GM12878 (cell line): ENCODE results near the gene CYP27A1. TPM values are rescaled to one million over a fixed set of nuclear protein-coding genes. Genes with fewer than 3 reads are reported as not detected.

Source experiments
- ATAC-seq: fragments of 200-7000 bp; cut with Tn5 transposase; 3 replicates; pipeline ENCODE4 v1.9.1; 2020; ENCODE audit warnings: mild to moderate bottlenecking, moderate library complexity
- BruUV-seq: library from RNA; stranded (reverse); fragments of 400-500 nt; replicated peaks from 2 replicates; lab custom pipeline; 2021; lab: Mats Ljungman, UMichigan
- CTCF ChIA-PET: fragments of 300-600 bp; sonication (Branson Sonifier 250); formaldehyde crosslinking; extraction: SDS; loops from one replicate; lab custom pipeline; 2021; ENCODE audit warnings: inconsistent platforms; lab: Yijun Ruan, JAX
- POLR2A ChIA-PET: fragments of 350-600 bp; formaldehyde crosslinking; extraction: SDS; loops from one replicate; lab custom pipeline; 2021; ENCODE audit warnings: inconsistent platforms; lab: Charles Lee
- RAD21 ChIA-PET: fragments of 300-600 bp; sonication (Branson Sonifier 250); formaldehyde crosslinking; loops from one replicate; lab custom pipeline; 2023; ENCODE audit warnings: antibody characterized with exemption; ENCODE audit not compliant: unreplicated experiment; lab: Charles Lee
- SMC1A ChIA-PET: fragments of 300-600 bp; sonication (Branson Sonifier 250); formaldehyde crosslinking; loops from one replicate; lab custom pipeline; 2023; ENCODE audit not compliant: unreplicated experiment, uncharacterized antibody; lab: Charles Lee
- DNase-seq: peaks from one replicate; pipeline ENCODE4 v3.0.0-alpha.2; 2011; ENCODE audit warnings: low read depth, low spot score
- FAIRE-seq: peaks from 3 replicates; lab custom pipeline; 2011; peaks lifted over from hg19 to GRCh38; lab: Jason Lieb, UNC
- H2AFZ ChIP-seq: 2 replicates; pipeline ENCODE4 v1.6.0; 2011; ENCODE audit warnings: low read depth, low read length, control low read depth; ENCODE audit not compliant: control insufficient read depth
- H3K27ac ChIP-seq: 2 replicates; pipeline ENCODE4 v1.5.1; 2011; ENCODE audit warnings: control low read depth; ENCODE audit not compliant: control insufficient read depth, insufficient read depth
- H3K27me3 ChIP-seq, 2 experiments: replicated peaks in 1 of 2; 2 replicates each; pipeline versions ENCODE4 v1.6.0 to v1.6.1; 2011; ENCODE audit warnings: low read length in 1 of 2; ENCODE audit not compliant: control insufficient read depth in 2 of 2, insufficient read depth in 2 of 2
- H3K36me3 ChIP-seq, 2 experiments: 2 replicates each; pipeline ENCODE4 v1.5.1; 2011; ENCODE audit warnings: low read length in 1 of 2; ENCODE audit not compliant: control insufficient read depth in 2 of 2, insufficient read depth in 2 of 2
- H3K4me1 ChIP-seq: 2 replicates; pipeline ENCODE4 v1.6.1; 2011; ENCODE audit warnings: mild to moderate bottlenecking, low read length, moderate library complexity, mixed read lengths; ENCODE audit not compliant: control insufficient read depth, insufficient read depth
- H3K4me2 ChIP-seq: 2 replicates; pipeline ENCODE4 v1.6.0; 2011; ENCODE audit warnings: control low read depth; ENCODE audit not compliant: control insufficient read depth, insufficient read depth
- H3K4me3 ChIP-seq: fragments of 200-600 bp; sonication (generic); 2 replicates; pipeline ENCODE4 v1.5.1; 2016
- H3K79me2 ChIP-seq: 2 replicates; pipeline ENCODE4 v1.6.0; 2011; ENCODE audit warnings: low read length; ENCODE audit not compliant: control insufficient read depth, insufficient read depth
- H3K9ac ChIP-seq: 2 replicates; pipeline ENCODE4 v1.8.0; 2011; ENCODE audit warnings: low read length, control low read depth, mixed read lengths; ENCODE audit not compliant: control insufficient read depth, insufficient read depth
- H3K9me3 ChIP-seq: replicated peaks from 3 replicates; pipeline ENCODE4 v1.5.1; 2011; ENCODE audit warnings: mild to moderate bottlenecking, low read length; ENCODE audit not compliant: control insufficient read depth, insufficient read depth
- H4K20me1 ChIP-seq: 2 replicates; pipeline ENCODE4 v1.6.0; 2011; ENCODE audit not compliant: control insufficient read depth, insufficient read depth
- WGBS: methylation state at CpG from one replicate; pipeline ENCODE4 v1.1.6; 2016; ENCODE audit warnings: low lambda C conversion rate; ENCODE audit not compliant: insufficient replicate concordance, insufficient coverage; ENCODE audit errors: missing lambda C conversion rate; 5-methylcytosine and 5-hydroxymethylcytosine counted together
- in situ Hi-C: fragments of 300-500 bp; cut with MboI; formaldehyde crosslinking; loops from 9 replicates; pipeline ENCODE4 v1.14.3; 2018; ENCODE audit warnings: mixed read lengths
- intact Hi-C: fragments of 100-400 bp; cut with micrococcal nuclease; formaldehyde crosslinking; loops from one replicate; pipeline ENCODE4 v1.14.2; 2022; ENCODE audit not compliant: unreplicated experiment
- polyA plus RNA-seq, 11 experiments: library from polyadenylated mRNA; depleted of rRNA in 4 of 11; unstranded in 6 of 11; stranded (reverse) in 5 of 11; fragments of >200 nt; fragmentation: Nextera tagmentation in 4 of 11; fragmentation: Illumina TruSeq in 1 of 11; extraction: Ambion mirVana in 4 of 11; extraction: Trizol in 1 of 11; gene quantifications; 1 replicate in 1 of 11; 2 replicates in 10 of 11; pipeline versions ENCODE4 v1.2.1 to v1.2.3, GENCODE V29; 2011 to 2016; ENCODE audit warnings: inconsistent platforms in 2 of 11, missing spikeins in 2 of 11, low read depth in 1 of 11
- total RNA-seq, 4 experiments: library from RNA; depleted of rRNA in 3 of 4; stranded (reverse); fragments of >200 nt in 3 of 4; fragmentation: Illumina TruSeq in 1 of 4; extraction: Trizol in 1 of 4; gene quantifications; 2 replicates each; pipeline versions ENCODE4 v1.2.1 to v1.2.3, GENCODE V29; 2013 to 2021
- TF ChIP-seq, protein P1 (sequence below): fragments of 450-650 bp; IDR thresholded peaks from 2 replicates; pipeline ENCODE4 v1.6.1; 2017; ENCODE audit warnings: mild to moderate bottlenecking, moderate library complexity

CYP27A1 gene
- total and polyA plus RNA-seq, 10 of the 15 experiments (the other 5 are each of a cell fraction or from before 2014, with no cell fraction given) = 0.11 to 0.72 (median 0.18) TPM; not detected in 2

DNA sequence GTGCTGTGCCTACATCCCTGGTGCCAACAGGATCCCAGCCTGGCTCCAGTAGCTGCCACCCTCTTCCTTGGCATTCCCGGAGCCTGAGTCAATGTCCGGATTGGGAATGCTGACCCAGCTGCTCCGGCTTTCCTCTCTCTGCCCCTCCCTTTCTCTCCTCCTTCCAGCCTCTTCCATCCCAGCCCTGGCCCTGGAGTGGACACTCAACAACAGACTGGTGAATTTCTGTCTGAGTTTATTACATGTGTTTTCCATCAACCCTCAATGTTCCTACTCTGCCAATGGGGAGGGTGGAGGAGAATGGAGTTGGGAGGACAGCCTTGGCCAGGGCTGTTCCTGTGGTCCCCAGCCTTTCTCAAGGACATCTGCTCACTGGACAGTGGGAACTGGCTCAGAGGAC is 50.6 kb downstream of the CYP27A1 start:
- SMC1A ChIA-PET = interaction anchor here (1.2 kb wide), 1 partner anchor 15 kb away, joined by 5 read pairs; no protein-coding TSS in a partner anchor
- Histone ChIP-seq H2AFZ (no peak overlapping the region), H3K4me1 (no peaks in the 10 kb centered on the region), H3K4me2 (no peak overlapping the region), H4K20me1 (no peaks in the 10 kb centered on the region), H3K9me3 (no peaks in the 10 kb centered on the region), H3K36me3 (no peaks in the 10 kb centered on the region), H3K79me2 (no peaks in the 10 kb centered on the region), H3K27me3 (peaks cover 0 to 9% of the 10 kb centered on the region in 2 experiments; a peak in 3 of 4 replicates), H3K9ac (no peak overlapping the region), H3K27ac (no peak overlapping the region), H3K4me3 (no peak overlapping the region)
- in situ Hi-C loops = no loop called here
- TF ChIP-seq, protein P1, sequence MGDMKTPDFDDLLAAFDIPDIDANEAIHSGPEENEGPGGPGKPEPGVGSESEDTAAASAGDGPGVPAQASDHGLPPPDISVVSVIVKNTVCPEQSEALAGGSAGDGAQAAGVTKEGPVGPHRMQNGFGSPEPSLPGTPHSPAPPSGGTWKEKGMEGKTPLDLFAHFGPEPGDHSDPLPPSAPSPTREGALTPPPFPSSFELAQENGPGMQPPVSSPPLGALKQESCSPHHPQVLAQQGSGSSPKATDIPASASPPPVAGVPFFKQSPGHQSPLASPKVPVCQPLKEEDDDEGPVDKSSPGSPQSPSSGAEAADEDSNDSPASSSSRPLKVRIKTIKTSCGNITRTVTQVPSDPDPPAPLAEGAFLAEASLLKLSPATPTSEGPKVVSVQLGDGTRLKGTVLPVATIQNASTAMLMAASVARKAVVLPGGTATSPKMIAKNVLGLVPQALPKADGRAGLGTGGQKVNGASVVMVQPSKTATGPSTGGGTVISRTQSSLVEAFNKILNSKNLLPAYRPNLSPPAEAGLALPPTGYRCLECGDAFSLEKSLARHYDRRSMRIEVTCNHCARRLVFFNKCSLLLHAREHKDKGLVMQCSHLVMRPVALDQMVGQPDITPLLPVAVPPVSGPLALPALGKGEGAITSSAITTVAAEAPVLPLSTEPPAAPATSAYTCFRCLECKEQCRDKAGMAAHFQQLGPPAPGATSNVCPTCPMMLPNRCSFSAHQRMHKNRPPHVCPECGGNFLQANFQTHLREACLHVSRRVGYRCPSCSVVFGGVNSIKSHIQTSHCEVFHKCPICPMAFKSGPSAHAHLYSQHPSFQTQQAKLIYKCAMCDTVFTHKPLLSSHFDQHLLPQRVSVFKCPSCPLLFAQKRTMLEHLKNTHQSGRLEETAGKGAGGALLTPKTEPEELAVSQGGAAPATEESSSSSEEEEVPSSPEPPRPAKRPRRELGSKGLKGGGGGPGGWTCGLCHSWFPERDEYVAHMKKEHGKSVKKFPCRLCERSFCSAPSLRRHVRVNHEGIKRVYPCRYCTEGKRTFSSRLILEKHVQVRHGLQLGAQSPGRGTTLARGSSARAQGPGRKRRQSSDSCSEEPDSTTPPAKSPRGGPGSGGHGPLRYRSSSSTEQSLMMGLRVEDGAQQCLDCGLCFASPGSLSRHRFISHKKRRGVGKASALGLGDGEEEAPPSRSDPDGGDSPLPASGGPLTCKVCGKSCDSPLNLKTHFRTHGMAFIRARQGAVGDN = no peak
- intact Hi-C loops = no loop called here
- no TSS peak for BruUV-seq
- DNase-seq (no peak), FAIRE-seq (no peak), ATAC-seq (no peak)
- RAD21 ChIA-PET = no interaction called here
- POLR2A ChIA-PET = no interaction called here
- CTCF ChIA-PET = interaction anchor here (0.7 kb wide), 1 partner anchor 1374 kb away, joined by 3 read pairs; no protein-coding TSS in a partner anchor
- 52% methylated on average over 3 of the region's 3 CpGs for WGBS
